CD14-positive monocyte (primary cell): ENCODE data around the gene GLB1L. TPM values are rescaled to one million over a fixed set of nuclear protein-coding genes. Genes with fewer than 3 reads are reported as not detected.

Source experiments
- DNase-seq, 3 donors: peaks; one replicate each; pipeline ENCODE4 v3.0.0-alpha.2; 2011 to 2022
- H2AFZ ChIP-seq: 2 replicates; pipeline ENCODE4 v1.6.0; 2012; ENCODE audit warnings: mild to moderate bottlenecking, low read depth, low read length, inconsistent platforms; ENCODE audit not compliant: insufficient read depth, poor library complexity, severe bottlenecking
- H3K27ac ChIP-seq, 2 donors: 1 replicate in 1 of 2; 2 replicates in 1 of 2; pipeline ENCODE4 v1.5.1; 2012 to 2013; ENCODE audit warnings: low read length in 2 of 2, control low read depth in 1 of 2, inconsistent platforms in 1 of 2, low read depth in 1 of 2, mild to moderate bottlenecking in 1 of 2
- H3K27me3 ChIP-seq, 2 donors: one replicate each; pipeline versions ENCODE4 v1.6.0 to v1.6.1; 2011 to 2013; ENCODE audit warnings: low read length in 2 of 2; ENCODE audit not compliant: control insufficient read depth in 2 of 2, insufficient read depth in 2 of 2
- H3K36me3 ChIP-seq, 2 donors: replicated peaks in 1 of 2; 1 replicate in 1 of 2; 2 replicates in 1 of 2; pipeline versions ENCODE4 v1.5.1 to v1.6.1; 2012 to 2013; ENCODE audit warnings: low read length in 2 of 2, control low read depth in 1 of 2, inconsistent platforms in 1 of 2, mild to moderate bottlenecking in 1 of 2; ENCODE audit not compliant: insufficient read depth in 2 of 2, control insufficient read depth in 1 of 2
- H3K4me1 ChIP-seq, 2 donors: 1 replicate in 1 of 2; 2 replicates in 1 of 2; pipeline versions ENCODE4 v1.5.1 to v1.6.1; 2012 to 2013; ENCODE audit warnings: low read length in 2 of 2, control low read depth in 1 of 2, inconsistent platforms in 1 of 2, mild to moderate bottlenecking in 1 of 2, moderate library complexity in 1 of 2; ENCODE audit not compliant: insufficient read depth in 2 of 2, control insufficient read depth in 1 of 2
- H3K4me2 ChIP-seq: replicated peaks from 2 replicates; pipeline ENCODE3; 2012; ENCODE audit warnings: low read length, moderate library complexity, mild to moderate bottlenecking; ENCODE audit not compliant: poor library complexity, severe bottlenecking; ENCODE audit errors: extremely low read depth
- H3K4me3 ChIP-seq, 3 experiments: fragments of 200-600 bp in 1 of 3; sonication (generic) in 1 of 3; replicated peaks in 1 of 3; 1 replicate in 2 of 3; 2 replicates in 1 of 3; pipeline ENCODE4 v1.5.1; 2011 to 2013; ENCODE audit warnings: low read length in 3 of 3, mild to moderate bottlenecking in 3 of 3, control low read depth in 2 of 3, low read depth in 2 of 3, inconsistent platforms in 1 of 3, moderate library complexity in 1 of 3
- H3K79me2 ChIP-seq: 2 replicates; pipeline ENCODE4 v1.6.0; 2012; ENCODE audit warnings: mild to moderate bottlenecking, control low read depth, inconsistent platforms, low read length, moderate library complexity; ENCODE audit not compliant: insufficient read depth
- H3K9ac ChIP-seq: 2 replicates; pipeline ENCODE4 v1.6.0; 2017; ENCODE audit warnings: low read length, mild to moderate bottlenecking; ENCODE audit not compliant: insufficient read depth, poor library complexity, severe bottlenecking
- H3K9me3 ChIP-seq, 2 donors: replicated peaks in 1 of 2; 1 replicate in 1 of 2; 2 replicates in 1 of 2; pipeline versions ENCODE4 v1.5.1 to v1.6.1; 2012 to 2013; ENCODE audit warnings: low read length in 2 of 2, control low read depth in 1 of 2; ENCODE audit not compliant: control insufficient read depth in 1 of 2, insufficient read depth in 1 of 2
- H4K20me1 ChIP-seq: 2 replicates; pipeline ENCODE4 v1.6.0; 2012; ENCODE audit warnings: mild to moderate bottlenecking, low read length, control low read depth, moderate library complexity; ENCODE audit not compliant: insufficient read depth
- H3K27ac Mint-ChIP-seq, 7 donors: one replicate each; pipeline ENCODE4 v1.8.0; 2020; ENCODE audit warnings: mild to moderate bottlenecking in 7 of 7, mixed read lengths in 7 of 7, moderate library complexity in 6 of 7, inconsistent platforms in 2 of 7
- H3K27me3 Mint-ChIP-seq, 3 donors: one replicate each; pipeline ENCODE4 v1.8.0; 2021 to 2022; ENCODE audit warnings: low read depth in 3 of 3, mild to moderate bottlenecking in 3 of 3, mixed read lengths in 3 of 3, moderate library complexity in 3 of 3, inconsistent platforms in 1 of 3
- H3K36me3 Mint-ChIP-seq, 2 donors: one replicate each; pipeline ENCODE4 v1.8.0; 2020; ENCODE audit warnings: mixed read lengths in 2 of 2, inconsistent platforms in 1 of 2, mild to moderate bottlenecking in 1 of 2
- H3K4me1 Mint-ChIP-seq: one replicate; pipeline ENCODE4 v1.8.0; 2020; ENCODE audit warnings: mild to moderate bottlenecking, mixed read lengths
- H3K4me3 Mint-ChIP-seq, 2 donors: one replicate each; pipeline ENCODE4 v1.8.0; 2020; ENCODE audit warnings: mild to moderate bottlenecking in 2 of 2, mixed read lengths in 2 of 2, moderate library complexity in 1 of 2
- H3K9me3 Mint-ChIP-seq, 7 donors: one replicate each; pipeline ENCODE4 v1.8.0; 2020 to 2022; ENCODE audit warnings: mixed read lengths in 7 of 7, mild to moderate bottlenecking in 6 of 7, moderate library complexity in 6 of 7, inconsistent platforms in 2 of 7
- WGBS: methylation state at CpG from one replicate; pipeline ENCODE4 v1.1.5; 2013; ENCODE audit warnings: missing lambda C conversion rate; ENCODE audit not compliant: insufficient coverage; 5-methylcytosine and 5-hydroxymethylcytosine counted together
- intact Hi-C, 2 donors: fragments of 100-400 bp; cut with micrococcal nuclease; formaldehyde crosslinking; loops; one replicate each; pipeline versions ENCODE4 v1.15.0 to v1.15.1; 2023
- polyA plus RNA-seq, 3 donors: library from polyadenylated mRNA; depleted of rRNA in 1 of 3; unstranded in 2 of 3; stranded (reverse) in 1 of 3; fragments of 300-500 nt in 2 of 3; fragments of >200 nt in 1 of 3; fragmentation: Illumina TruSeq in 2 of 3; gene quantifications; 1 replicate in 2 of 3; 2 replicates in 1 of 3; pipeline ENCODE4 v1.2.3, GENCODE V29; 2012 to 2021
- TF ChIP-seq, protein P1 (sequence below): fragments of 200-600 bp; IDR thresholded peaks from one replicate; pipeline ENCODE4 v1.8.0; 2022; ENCODE audit warnings: antibody characterized with exemption, mild to moderate bottlenecking

Gene GLB1L
- polyA plus RNA-seq, 3 donors = 4.0 to 11.7 (median 7.7) TPM

DNA sequence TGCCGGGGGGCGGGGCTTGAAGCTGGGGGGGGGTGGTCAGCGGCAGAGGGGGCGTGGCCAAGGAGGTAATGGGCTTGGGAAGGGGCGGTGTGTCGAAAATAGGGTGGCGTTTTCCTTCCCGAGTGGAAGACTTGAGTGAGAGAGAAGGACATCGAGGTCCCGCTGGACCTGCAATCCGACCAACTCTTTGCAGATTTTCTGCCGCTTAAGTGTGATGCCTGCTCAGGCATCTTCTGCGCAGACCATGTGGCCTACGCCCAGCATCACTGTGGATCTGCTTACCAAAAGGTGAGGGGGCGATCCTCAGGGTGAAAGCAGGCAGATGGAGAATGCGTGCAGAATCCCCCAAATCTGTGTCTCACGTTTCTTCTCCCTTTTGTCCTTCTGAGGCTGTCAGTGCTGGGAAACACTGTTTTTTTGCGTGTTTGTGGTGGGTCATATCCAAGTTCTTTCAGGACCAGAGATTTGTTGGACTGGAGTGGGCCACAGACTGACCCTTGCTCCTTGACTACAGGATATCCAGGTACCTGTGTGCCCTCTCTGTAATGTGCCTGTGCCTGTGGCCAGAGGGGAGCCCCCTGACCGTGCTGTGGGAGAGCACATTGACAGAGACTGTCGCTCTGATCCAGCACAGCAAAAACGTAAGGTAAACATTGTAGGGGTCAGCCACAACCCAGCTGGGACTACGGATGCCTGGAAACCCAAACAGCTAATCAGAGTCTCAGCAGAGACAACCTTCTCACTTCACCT, 37.9 kb downstream of the GLB1L start:
- peaks cover 19 to 21% of the 10 kb centered on the region in 2 donors for H3K4me1 ChIP-seq
- peak overlapping the region; percentile 93 for H2AFZ ChIP-seq
- H3K9me3 ChIP-seq = peaks cover 0 to 4% of the 10 kb centered on the region in 2 donors
- Mint-ChIP-seq H3K9me3 (peaks cover 2 to 8% (median 4%) of the 10 kb centered on the region in 7 donors), H3K4me3 (peak overlapping the region; percentile 79 to 86), H3K27ac (peak overlapping the region in 6 of 7 donors; percentile 81 to 89 (median 86)), H3K27me3 (peaks cover under 1 to 2% (median 2%) of the 10 kb centered on the region in 3 donors), H3K36me3 (peaks cover 26 to 35% of the 10 kb centered on the region in 2 donors), H3K4me1 (peaks cover 39% of the 10 kb centered on the region)
- H3K79me2 ChIP-seq = no peaks in the 10 kb centered on the region
- WGBS = 26% methylated on average over 22 of the region's 22 CpGs
- no peak for DNase-seq
- peaks cover 16 to 31% of the 10 kb centered on the region in 2 donors for H3K36me3 ChIP-seq
- H4K20me1 ChIP-seq = peaks cover 10% of the 10 kb centered on the region
- no peaks in the 10 kb centered on the region for H3K27me3 ChIP-seq
- H3K27ac ChIP-seq = peak overlapping the region; percentile 72 to 91
- H3K4me3 ChIP-seq = peak overlapping the region; percentile 78 to 85 (median 83)
- TF ChIP-seq, protein P1, sequence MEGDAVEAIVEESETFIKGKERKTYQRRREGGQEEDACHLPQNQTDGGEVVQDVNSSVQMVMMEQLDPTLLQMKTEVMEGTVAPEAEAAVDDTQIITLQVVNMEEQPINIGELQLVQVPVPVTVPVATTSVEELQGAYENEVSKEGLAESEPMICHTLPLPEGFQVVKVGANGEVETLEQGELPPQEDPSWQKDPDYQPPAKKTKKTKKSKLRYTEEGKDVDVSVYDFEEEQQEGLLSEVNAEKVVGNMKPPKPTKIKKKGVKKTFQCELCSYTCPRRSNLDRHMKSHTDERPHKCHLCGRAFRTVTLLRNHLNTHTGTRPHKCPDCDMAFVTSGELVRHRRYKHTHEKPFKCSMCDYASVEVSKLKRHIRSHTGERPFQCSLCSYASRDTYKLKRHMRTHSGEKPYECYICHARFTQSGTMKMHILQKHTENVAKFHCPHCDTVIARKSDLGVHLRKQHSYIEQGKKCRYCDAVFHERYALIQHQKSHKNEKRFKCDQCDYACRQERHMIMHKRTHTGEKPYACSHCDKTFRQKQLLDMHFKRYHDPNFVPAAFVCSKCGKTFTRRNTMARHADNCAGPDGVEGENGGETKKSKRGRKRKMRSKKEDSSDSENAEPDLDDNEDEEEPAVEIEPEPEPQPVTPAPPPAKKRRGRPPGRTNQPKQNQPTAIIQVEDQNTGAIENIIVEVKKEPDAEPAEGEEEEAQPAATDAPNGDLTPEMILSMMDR = no peak
- intact Hi-C loops = loop anchor here in 1 of 2 donors (2.0 kb wide), 1 partner anchor 29 kb away; the partner anchor contains the start of gene RETREG2
- peak overlapping the region; percentile 91 for H3K4me2 ChIP-seq
- H3K9ac ChIP-seq = peak overlapping the region; percentile 78

DNA sequence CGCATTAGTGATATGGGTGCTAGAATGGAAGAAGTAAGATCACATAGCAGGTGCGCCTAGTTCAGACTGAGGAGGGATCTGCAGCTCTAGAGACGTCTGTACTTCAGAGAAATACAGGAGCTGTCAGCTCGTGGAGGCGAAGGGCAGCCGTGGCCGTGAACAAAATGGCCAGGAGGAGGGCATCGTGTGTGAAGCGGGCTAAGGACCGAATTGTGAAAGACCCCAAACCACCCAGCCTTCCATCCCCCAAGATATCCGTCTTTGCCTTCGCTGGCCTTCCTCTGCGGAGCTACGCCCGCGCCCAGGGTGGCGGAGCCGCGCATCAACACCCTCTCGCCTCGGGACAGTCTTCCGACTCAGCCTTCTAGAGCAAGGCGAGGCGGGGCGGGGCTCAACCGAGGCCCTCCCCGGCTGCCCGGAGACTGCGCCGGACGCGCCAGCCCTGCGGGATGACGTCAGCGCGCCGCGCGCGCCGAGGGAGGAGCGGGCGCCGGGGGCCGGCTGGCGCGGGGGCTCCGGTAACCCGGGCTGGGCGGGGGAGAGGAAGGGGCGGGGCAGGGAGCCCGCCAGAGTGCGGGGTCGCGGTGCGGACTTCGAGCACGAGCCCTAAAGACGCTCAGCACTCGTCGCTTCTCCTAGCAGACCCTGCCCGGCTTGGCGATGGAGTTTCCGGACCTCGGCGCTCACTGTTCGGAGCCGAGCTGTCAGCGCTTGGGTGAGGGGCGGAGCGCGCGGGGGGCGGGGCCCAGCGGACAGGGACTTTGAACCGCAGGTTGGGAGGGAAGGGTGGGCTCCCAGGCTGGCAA, 38.7 kb downstream of the GLB1L start, which contains the start of gene ZFAND2B:
Gene ZFAND2B (plus strand): TSS at position 455 of the 806 bp plus-strand sequence. CDS start 206 bp downstream, at position 661.
- Mint-ChIP-seq H3K36me3 (peaks cover 26 to 33% of the 10 kb centered on the region in 2 donors), H3K4me1 (peaks cover 39% of the 10 kb centered on the region), H3K27me3 (peaks cover 2 to 3% (median 2%) of the 10 kb centered on the region in 3 donors), H3K9me3 (peaks cover 2 to 8% (median 4%) of the 10 kb centered on the region in 7 donors), H3K4me3 (peak within 1 kb of the TSS; percentile 86 to 98), H3K27ac (peak within 1 kb of the TSS; percentile 87 to 96 (median 92))
- WGBS = under 1% methylated on average over 62 of the region's 76 CpGs
- Histone ChIP-seq H3K9ac (peak within 1 kb of the TSS; percentile 78), H3K79me2 (no peaks in the 10 kb centered on the region), H3K36me3 (peaks cover 16 to 31% of the 10 kb centered on the region in 2 donors), H3K4me3 (peak within 1 kb of the TSS; percentile 78 to 85 (median 83)), H3K9me3 (peaks cover 0 to 4% of the 10 kb centered on the region in 2 donors), H3K4me2 (peak within 1 kb of the TSS; percentile 91), H3K27ac (peak within 1 kb of the TSS; percentile 79 to 91), H3K4me1 (peaks cover 19 to 21% of the 10 kb centered on the region in 2 donors), H2AFZ (peak within 1 kb of the TSS; percentile 93), H4K20me1 (peaks cover 10% of the 10 kb centered on the region), H3K27me3 (no peaks in the 10 kb centered on the region)
- TF ChIP-seq, protein P1 = no peak
- intact Hi-C loops = loop anchor here in 1 of 2 donors (2.0 kb wide), 1 partner anchor 28 kb away; the partner anchor contains the start of gene RETREG2
- DNase-seq = peak; percentile 87 to 91 (median 88)
